Parathyroid adenoma (tissue), 2 donors: ENCODE data around the gene ADGRL3.

Experiments used
- H2AFZ ChIP-seq: fragments of 300-600 bp; sonication (generic); one replicate; pipeline ENCODE4 v1.7.0; 2017; ENCODE audit warnings: antibody characterized with exemption, mild to moderate bottlenecking
- H3K27ac ChIP-seq: fragments of 300-600 bp; sonication (generic); one replicate; pipeline ENCODE4 v1.7.0; 2017
- H3K27me3 ChIP-seq: fragments of 300-600 bp; sonication (generic); one replicate; pipeline ENCODE4 v1.7.0; 2017; ENCODE audit warnings: low read length; ENCODE audit not compliant: control insufficient read depth, insufficient read depth
- H3K36me3 ChIP-seq: fragments of 300-600 bp; sonication (generic); one replicate; pipeline ENCODE4 v1.7.0; 2017; ENCODE audit warnings: low read length; ENCODE audit not compliant: control insufficient read depth, insufficient read depth
- H3K4me1 ChIP-seq: fragments of 300-600 bp; sonication (generic); one replicate; pipeline ENCODE4 v1.7.0; 2017; ENCODE audit warnings: control low read depth
- H3K4me2 ChIP-seq: fragments of 300-600 bp; sonication (generic); one replicate; pipeline ENCODE4 v1.7.0; 2017; ENCODE audit warnings: low read length
- H3K4me3 ChIP-seq: fragments of 300-600 bp; sonication (generic); one replicate; pipeline ENCODE4 v1.7.0; 2017; ENCODE audit warnings: low read depth, low read length
- H3K79me2 ChIP-seq: fragments of 300-600 bp; sonication (generic); one replicate; pipeline ENCODE4 v1.7.0; 2017; ENCODE audit warnings: control low read depth
- H3K9ac ChIP-seq: fragments of 300-600 bp; sonication (generic); one replicate; pipeline ENCODE4 v1.7.0; 2017; ENCODE audit warnings: mild to moderate bottlenecking
- H3K9me3 ChIP-seq: fragments of 300-600 bp; sonication (generic); one replicate; pipeline ENCODE4 v1.7.0; 2017; ENCODE audit warnings: low read length; ENCODE audit not compliant: control insufficient read depth
- TF ChIP-seq, protein P1 (sequence below): fragments of 300-600 bp; sonication (generic); IDR thresholded peaks from one replicate; pipeline ENCODE4 v1.7.0; 2017; ENCODE audit warnings: antibody characterized with exemption, mild to moderate bottlenecking
- donor health status: primary hyperparathyroidism.

Gene ADGRL3

DNA sequence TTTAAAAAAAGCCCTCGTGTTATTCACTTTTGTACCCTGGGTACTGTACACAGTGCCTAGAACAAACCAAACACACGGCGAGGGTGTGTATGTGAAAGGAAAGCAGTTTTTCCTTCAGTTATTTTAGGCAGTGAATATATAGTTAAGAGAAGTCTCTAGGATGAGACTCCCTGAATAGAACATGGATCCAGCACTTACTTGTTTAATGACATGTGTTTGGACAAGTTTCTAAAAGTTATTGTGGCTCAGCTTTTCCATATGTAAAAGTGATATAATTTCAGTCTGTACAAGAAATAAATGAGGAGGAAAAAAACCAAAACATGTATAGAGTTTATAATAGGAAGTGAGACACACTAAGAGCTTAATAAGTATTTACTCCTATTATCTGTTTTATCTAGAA, 273.2 kb downstream of the ADGRL3 start:
- Histone ChIP-seq H3K9me3 (no peaks in the 10 kb centered on the region), H3K27ac (no peak overlapping the region), H3K27me3 (no peaks in the 10 kb centered on the region), H3K9ac (no peak overlapping the region), H3K36me3 (no peaks in the 10 kb centered on the region), H3K4me3 (no peak overlapping the region), H3K4me2 (no peak overlapping the region), H3K79me2 (no peaks in the 10 kb centered on the region), H2AFZ (no peak overlapping the region), H3K4me1 (no peaks in the 10 kb centered on the region)
- TF ChIP-seq, protein P1, sequence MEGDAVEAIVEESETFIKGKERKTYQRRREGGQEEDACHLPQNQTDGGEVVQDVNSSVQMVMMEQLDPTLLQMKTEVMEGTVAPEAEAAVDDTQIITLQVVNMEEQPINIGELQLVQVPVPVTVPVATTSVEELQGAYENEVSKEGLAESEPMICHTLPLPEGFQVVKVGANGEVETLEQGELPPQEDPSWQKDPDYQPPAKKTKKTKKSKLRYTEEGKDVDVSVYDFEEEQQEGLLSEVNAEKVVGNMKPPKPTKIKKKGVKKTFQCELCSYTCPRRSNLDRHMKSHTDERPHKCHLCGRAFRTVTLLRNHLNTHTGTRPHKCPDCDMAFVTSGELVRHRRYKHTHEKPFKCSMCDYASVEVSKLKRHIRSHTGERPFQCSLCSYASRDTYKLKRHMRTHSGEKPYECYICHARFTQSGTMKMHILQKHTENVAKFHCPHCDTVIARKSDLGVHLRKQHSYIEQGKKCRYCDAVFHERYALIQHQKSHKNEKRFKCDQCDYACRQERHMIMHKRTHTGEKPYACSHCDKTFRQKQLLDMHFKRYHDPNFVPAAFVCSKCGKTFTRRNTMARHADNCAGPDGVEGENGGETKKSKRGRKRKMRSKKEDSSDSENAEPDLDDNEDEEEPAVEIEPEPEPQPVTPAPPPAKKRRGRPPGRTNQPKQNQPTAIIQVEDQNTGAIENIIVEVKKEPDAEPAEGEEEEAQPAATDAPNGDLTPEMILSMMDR: no peak

DNA sequence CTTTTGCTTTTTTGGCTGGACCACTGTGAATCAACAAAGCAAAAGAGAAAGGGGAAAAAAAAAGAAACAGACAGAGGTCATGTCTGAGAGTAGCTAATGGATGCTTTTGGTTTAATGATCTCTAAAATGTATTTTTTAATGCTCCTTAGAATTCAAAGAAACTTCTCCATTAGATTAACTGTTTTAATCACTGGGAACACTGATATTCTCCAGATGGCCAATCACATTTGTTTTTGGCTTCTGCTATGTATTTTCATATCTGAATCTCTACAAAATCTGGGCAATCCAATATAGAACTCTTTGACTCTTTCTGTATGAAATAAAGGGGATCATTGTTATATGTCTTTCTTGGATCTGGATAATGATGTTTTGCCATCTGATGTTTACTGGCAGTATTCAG, 278.2 kb downstream of the ADGRL3 start:
- Histone ChIP-seq H3K36me3 (no peaks in the 10 kb centered on the region), H3K4me2 (no peak overlapping the region), H3K9ac (no peak overlapping the region), H3K79me2 (no peaks in the 10 kb centered on the region), H3K27ac (no peak overlapping the region), H2AFZ (no peak overlapping the region), H3K27me3 (no peaks in the 10 kb centered on the region), H3K4me1 (no peaks in the 10 kb centered on the region), H3K9me3 (no peaks in the 10 kb centered on the region), H3K4me3 (no peak overlapping the region)
- TF ChIP-seq, protein P1: no peak

DNA sequence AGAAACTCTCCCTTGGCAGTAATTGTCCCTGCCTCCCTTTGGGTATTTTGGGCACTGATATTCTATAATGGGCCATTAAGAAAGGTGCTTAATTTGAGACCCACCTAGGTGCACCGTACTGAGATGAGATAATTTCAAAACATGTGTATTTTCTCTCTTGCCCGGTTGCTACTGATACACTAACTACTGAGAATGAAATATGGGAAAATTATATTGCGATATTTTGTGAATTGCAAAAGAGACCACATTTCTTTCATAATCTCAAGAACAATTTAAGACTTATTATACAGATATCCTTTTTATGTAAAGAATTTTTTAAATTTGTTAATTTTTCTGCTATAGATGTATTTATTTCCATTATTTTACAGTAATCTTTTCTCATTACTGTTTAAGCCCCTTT, 284.9 kb downstream of the ADGRL3 start:
- TF ChIP-seq, protein P1: no peak
- no peak overlapping the region for H3K4me3 ChIP-seq
- no peaks in the 10 kb centered on the region for H3K27me3 ChIP-seq
- H2AFZ ChIP-seq: no peak overlapping the region
- H3K9me3 ChIP-seq: no peaks in the 10 kb centered on the region
- no peaks in the 10 kb centered on the region for H3K36me3 ChIP-seq
- no peak overlapping the region for H3K9ac ChIP-seq
- H3K4me2 ChIP-seq: no peak overlapping the region
- H3K27ac ChIP-seq: no peak overlapping the region
- H3K79me2 ChIP-seq: no peaks in the 10 kb centered on the region
- no peaks in the 10 kb centered on the region for H3K4me1 ChIP-seq

DNA sequence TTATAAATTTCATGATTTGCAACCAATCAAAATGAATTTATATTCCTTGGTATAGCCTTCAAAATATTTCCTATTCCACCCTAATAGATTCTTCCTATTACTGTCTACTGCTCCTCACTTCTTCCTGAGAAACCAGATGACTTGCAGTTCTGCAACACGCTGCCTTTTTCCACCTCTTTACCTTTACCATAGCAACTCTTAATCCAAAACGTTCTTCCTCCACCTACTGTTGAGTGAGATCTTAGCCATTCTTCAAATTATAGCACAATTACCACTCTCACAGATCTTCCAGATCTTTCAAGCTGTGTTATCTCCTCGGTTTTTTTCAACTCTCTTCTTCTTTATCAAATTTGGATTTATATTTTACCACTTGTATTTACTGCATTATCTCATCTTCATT, 289.8 kb downstream of the ADGRL3 start:
- Histone ChIP-seq H3K79me2 (no peaks in the 10 kb centered on the region), H3K4me3 (no peak overlapping the region), H3K4me2 (no peak overlapping the region), H3K27ac (no peak overlapping the region), H3K4me1 (no peaks in the 10 kb centered on the region), H3K36me3 (no peaks in the 10 kb centered on the region), H3K9me3 (no peaks in the 10 kb centered on the region), H2AFZ (no peak overlapping the region), H3K27me3 (no peaks in the 10 kb centered on the region), H3K9ac (no peak overlapping the region)
- TF ChIP-seq, protein P1: no peak

DNA sequence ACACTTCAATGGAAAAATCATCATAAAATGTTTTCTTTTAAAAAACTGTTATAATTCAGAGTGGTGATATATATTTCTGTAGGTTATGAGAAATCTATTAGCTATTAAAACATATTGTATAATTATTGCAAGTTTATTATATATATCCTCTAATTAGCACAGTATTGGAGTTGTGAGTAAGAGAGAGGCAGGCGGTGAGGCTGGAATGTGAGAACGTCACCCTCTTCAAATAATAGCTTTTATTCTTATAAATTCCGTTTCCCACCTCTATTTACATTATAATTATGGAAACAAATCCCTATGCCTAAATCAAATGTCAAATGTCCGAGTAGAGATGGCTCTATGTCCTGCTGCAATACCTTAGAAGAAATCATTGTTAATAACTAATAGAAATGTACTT, 292.9 kb downstream of the ADGRL3 start:
- Histone ChIP-seq H3K9ac (no peak overlapping the region), H3K4me3 (no peak overlapping the region), H3K27ac (no peak overlapping the region), H2AFZ (no peak overlapping the region), H3K27me3 (no peaks in the 10 kb centered on the region), H3K9me3 (no peaks in the 10 kb centered on the region), H3K4me1 (no peaks in the 10 kb centered on the region), H3K79me2 (no peaks in the 10 kb centered on the region), H3K4me2 (no peak overlapping the region), H3K36me3 (no peaks in the 10 kb centered on the region)
- TF ChIP-seq, protein P1: no peak
